Measurements from ENCODE around the gene RGS3. TPM values are rescaled to one million over a fixed set of nuclear protein-coding genes. Genes with fewer than 3 reads are reported as not detected.

RGS3 gene
- total RNA-seq, 1 donor from 2014 or later, result 158 TPM

GRCh38 chr9:113574441-113575262 is 111.1 kb downstream of the RGS3 start:
- Histone ChIP-seq H3K36me3 (ENCODE audit: control insufficient read depth, insufficient read depth, low read length) (no peaks in the 10 kb centered on the region), H3K4me3 (ENCODE audit: low read depth, low read length) (no peak overlapping the region), H3K27me3 (ENCODE audit: control insufficient read depth, insufficient read depth, low read length) (no peaks in the 10 kb centered on the region)
- DNase-seq (ENCODE audit: low read depth), result no peak
- TF ChIP-seq, protein P1, sequence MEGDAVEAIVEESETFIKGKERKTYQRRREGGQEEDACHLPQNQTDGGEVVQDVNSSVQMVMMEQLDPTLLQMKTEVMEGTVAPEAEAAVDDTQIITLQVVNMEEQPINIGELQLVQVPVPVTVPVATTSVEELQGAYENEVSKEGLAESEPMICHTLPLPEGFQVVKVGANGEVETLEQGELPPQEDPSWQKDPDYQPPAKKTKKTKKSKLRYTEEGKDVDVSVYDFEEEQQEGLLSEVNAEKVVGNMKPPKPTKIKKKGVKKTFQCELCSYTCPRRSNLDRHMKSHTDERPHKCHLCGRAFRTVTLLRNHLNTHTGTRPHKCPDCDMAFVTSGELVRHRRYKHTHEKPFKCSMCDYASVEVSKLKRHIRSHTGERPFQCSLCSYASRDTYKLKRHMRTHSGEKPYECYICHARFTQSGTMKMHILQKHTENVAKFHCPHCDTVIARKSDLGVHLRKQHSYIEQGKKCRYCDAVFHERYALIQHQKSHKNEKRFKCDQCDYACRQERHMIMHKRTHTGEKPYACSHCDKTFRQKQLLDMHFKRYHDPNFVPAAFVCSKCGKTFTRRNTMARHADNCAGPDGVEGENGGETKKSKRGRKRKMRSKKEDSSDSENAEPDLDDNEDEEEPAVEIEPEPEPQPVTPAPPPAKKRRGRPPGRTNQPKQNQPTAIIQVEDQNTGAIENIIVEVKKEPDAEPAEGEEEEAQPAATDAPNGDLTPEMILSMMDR (IDR thresholded peaks at IDR 0.05; ENCODE audit: insufficient read depth, low read length, poor library complexity, severe bottlenecking), result no peak

GRCh38 chr9:113577525-113578261 is 114.2 kb downstream of the RGS3 start:
- DNase-seq (ENCODE audit: low read depth), result no peak
- TF ChIP-seq, protein P1 (IDR thresholded peaks at IDR 0.05; ENCODE audit: insufficient read depth, low read length, poor library complexity, severe bottlenecking), result no peak
- H3K36me3 ChIP-seq (ENCODE audit: control insufficient read depth, insufficient read depth, low read length), result no peaks in the 10 kb centered on the region

DNA sequence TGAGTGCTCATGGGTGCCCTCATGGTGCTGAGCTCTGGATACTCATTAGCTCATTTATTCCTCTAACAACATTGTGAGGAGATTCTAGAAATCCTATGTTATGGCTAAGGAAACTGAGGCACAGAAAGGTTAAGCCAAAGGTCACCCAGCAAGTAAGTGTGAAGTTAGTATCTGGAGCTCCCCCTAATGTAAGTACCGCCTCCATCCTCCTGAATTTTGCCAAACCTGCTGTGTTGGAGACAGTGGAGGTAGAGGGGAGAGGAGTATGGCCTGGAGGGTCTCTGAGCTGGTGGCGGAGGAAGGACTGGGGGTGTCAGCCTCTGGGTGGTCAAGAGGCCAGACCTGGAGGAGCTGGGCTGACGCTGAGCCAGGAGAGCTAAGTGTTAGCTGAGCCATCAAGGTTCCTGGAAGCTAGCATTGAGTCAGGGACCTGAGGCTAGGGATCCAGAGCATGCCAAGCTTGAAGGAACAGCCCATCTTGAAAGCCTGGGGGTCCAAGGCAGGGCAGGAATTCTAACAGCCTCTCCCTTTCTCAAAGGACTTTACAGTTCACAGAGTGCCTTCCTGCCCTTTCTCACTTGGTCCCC is 114.8 kb downstream of the RGS3 start:
- no peak overlapping the region for H3K4me3 ChIP-seq (ENCODE audit: low read depth, low read length)
- TF ChIP-seq, protein P1 (IDR thresholded peaks at IDR 0.05; ENCODE audit: insufficient read depth, low read length, poor library complexity, severe bottlenecking), result no peak
- no peaks in the 10 kb centered on the region for H3K27me3 ChIP-seq (ENCODE audit: control insufficient read depth, insufficient read depth, low read length)
- no peaks in the 10 kb centered on the region for H3K36me3 ChIP-seq (ENCODE audit: control insufficient read depth, insufficient read depth, low read length)
- DNase-seq (ENCODE audit: low read depth), result no peak

More at GRCh38 chr9:113577525-113578261, 114.2 kb downstream of the RGS3 start:
- Histone ChIP-seq H3K4me3 (ENCODE audit: low read depth, low read length) (no peak overlapping the region), H3K27me3 (ENCODE audit: control insufficient read depth, insufficient read depth, low read length) (no peaks in the 10 kb centered on the region)

- no peaks in the 10 kb centered on the region for H3K36me3 ChIP-seq (ENCODE audit: control insufficient read depth, insufficient read depth, low read length)
- TF ChIP-seq, protein P1 (IDR thresholded peaks at IDR 0.05; ENCODE audit: insufficient read depth, low read length, poor library complexity, severe bottlenecking), result no peak
- H3K4me3 ChIP-seq (ENCODE audit: low read depth, low read length), result no peak overlapping the region
- DNase-seq (ENCODE audit: low read depth), result peak; percentile 97
- H3K27me3 ChIP-seq (ENCODE audit: control insufficient read depth, insufficient read depth, low read length), result no peaks in the 10 kb centered on the region
Measured at GRCh38 chr9:113578882-113579282, 115.4 kb downstream of the RGS3 start.

DNA sequence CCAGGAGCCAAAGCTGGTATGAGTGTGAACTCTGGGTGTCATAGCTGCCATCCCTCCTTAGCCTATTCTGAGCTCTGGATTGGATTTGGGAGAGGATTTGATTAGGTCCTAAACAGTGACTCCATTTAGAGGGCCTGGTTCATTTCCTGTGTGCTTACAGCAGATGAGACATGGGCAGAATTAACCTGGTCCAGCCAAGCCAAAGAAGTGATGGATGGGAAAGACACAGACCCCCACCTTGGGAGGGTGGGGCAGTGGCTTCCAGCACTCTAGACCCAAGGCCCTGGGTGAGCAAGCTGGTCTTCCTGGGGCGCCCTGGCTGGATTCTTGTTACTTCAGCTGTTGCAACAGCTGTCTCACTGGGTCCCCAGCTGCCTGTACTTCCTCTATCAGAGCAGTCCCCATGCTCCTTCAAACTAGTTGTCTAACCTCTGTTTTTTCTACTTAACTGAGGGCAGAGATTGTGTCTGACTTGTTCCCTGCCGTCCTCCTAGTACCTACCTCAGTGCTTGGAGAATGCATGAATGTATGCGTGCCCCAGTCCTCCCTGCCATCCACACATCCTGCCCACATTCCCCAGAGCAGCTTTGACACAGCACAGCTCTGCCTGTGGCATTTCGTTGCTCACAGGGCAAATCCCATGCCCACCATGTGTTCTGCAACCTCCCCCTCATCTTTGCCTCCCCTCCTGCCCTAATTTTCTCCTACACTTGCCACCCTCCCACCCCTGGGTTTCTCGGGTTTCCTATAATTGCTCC is 115.9 kb downstream of the RGS3 start:
- no peak overlapping the region for H3K4me3 ChIP-seq (ENCODE audit: low read depth, low read length)
- H3K36me3 ChIP-seq (ENCODE audit: control insufficient read depth, insufficient read depth, low read length), result peaks cover under 1% of the 10 kb centered on the region
- TF ChIP-seq, protein P1 (IDR thresholded peaks at IDR 0.05; ENCODE audit: insufficient read depth, low read length, poor library complexity, severe bottlenecking), result no peak
- no peak for DNase-seq (ENCODE audit: low read depth)
- no peaks in the 10 kb centered on the region for H3K27me3 ChIP-seq (ENCODE audit: control insufficient read depth, insufficient read depth, low read length)

Data from kidney epithelial cell (primary cell).